CD4-positive, alpha-beta T cell treated with Interleukin-10 for 1 hour (primary cell): ENCODE data around the gene TMEM127.

Experiments
- DNase-seq: peaks from one replicate; pipeline ENCODE4 v3.0.0-alpha.2; 2020

The TMEM127 gene

DNA sequence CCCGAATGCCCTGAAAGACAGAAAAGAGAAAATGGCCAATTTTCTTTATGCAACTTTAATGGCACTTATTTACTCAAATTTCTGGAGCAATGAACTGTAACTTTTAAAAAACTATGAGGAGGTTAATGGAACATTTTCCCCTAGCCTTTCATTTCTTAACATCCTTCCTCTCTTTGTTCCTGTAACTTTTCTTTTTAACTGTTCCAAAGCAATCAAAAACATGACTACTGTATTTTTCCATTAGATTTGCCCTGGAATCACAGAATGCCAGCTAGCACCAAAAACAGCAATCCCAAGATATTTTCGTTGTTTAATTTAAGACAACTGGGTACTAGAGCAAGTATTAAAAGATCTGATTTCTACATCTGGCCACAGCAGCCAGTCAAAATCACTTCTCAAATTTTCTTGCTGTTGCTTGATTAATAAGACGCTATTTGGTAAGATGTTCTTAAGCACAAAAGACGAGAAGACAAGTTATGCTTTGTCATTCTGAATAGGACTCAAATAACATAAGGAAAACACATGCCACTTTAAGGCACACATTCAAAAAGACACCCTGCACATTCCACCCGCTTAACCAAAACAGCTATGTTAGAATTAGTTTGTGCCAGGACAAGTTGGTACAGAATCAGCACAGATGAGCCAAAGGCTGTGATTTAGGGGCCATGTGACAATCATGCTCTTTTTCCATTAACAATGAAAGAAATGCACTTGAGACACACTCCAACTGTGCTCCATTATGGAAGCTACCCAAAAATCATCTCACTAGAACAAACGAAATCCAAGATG, 60.8 kb downstream of the TMEM127 start:
- DNase-seq, result no peak

DNA sequence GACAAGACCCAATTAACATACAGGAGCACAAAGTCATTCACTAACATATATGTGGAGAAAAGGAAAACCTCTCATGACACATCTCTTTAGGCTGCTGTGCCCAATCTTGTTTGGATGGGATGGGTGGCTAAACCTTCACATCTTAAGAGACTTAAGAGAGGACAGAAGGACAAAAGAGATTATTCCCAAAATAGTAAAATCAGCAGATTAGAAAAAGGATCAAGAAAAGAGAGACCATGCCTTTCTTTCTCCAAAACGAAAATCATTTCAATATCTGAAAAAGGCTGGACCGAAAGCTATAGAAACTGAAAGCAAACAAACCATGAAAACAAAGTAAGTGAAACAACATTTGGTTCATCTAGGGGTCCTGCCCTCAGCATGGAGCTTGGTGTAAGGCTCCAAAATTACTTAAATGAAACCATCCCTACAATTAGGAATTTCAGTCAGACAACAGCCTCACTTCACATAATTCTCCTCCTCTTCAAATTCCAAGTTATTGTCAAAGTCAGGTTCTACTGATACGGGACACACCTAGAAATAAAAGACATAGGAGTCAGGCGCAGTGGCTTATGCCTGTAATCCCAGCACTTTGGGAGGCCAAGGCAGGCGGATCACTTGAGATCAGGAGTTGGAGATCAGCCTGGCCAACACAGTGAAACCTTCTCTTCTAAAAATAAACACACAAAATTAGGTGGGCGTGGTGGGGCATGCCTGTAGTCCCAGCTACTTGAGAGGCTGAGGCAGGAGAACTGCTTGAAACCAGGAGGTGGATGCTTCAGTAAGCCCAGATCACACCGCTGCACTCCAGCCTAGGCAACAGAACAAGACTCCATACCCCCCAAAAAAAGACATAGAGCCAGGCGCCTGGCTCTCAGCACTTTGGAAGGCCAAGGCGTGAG, 62.4 kb downstream of the TMEM127 start:
- DNase-seq, result peak; percentile 26

DNA sequence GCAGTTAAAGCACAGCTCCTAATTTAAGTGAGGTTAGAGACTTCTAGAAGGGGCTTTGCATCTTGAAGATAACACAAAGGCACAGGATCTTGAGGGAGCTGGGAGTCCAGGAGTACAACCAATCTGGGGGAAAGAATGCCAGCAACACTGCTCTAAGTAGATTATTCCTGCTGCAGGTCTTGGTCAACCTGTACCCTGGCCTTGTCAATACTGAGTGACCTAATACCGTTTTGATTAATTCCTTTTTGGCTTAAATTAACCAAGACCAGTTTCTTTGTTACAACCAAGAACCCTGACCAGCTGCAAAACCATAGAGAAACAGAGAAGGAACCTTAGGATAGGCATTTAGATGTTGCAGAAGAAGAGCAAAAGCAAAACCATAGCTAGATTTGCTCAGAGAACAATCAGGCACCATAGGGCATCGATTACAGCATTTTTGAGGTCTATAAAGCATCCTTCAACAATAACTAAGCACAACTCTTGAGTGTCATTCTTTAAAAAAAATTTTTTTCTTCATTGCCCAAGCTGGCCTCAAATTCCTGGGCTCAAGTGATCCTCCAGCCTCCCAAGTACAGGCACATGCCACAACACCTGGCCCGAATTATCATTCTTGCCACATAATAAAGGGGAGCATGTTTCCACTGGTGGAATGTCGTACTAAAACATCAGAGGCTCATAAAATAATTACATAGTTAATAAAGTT, 63.5 kb downstream of the TMEM127 start:
- DNase-seq, result no peak

DNA sequence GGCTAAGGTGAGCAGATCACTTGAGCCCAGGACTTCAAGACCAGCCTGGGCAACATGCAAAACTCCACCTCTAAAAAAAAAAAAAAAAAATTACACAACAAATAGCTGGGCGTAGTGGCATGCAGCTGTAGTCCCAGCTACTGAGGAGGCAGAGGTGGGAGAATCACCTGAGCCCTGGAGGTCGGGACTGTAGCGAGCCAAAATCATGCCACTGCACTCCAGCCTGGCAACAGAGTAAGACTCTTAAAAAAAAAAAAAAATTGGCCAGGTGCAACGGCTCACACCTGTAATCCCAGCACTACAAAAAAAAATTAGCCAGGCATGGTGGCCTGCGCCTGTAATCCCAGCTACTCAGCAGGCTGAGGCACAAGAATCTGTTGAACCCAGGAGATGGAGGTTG, 64.5 kb downstream of the TMEM127 start:
- DNase-seq, result no peak

DNA sequence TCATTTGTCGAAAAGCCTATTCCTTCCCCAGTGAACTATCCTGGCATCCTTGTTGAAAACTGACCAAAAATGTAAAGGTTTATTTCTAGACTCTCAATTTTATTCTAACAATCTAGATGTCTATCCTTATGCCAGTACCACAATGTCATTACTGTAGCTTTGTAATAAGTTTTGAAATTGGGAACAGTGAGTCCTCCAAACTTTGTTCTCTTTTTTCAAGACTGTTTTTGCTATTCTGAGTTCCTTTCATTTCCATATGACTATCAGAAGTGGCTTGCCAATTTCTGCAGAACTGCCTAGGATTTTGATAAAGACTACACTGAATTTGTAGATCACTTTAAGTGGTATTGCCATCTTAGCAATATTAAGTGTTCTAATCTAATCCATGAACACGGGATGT, 66.9 kb downstream of the TMEM127 start:
- no peak for DNase-seq
